GM21786 (cell line): ENCODE measurements around the gene LMTK2.

ENCODE experiments used
- ATAC-seq: cut with Tn5 transposase; IDR thresholded peaks from one replicate; pipeline ENCODE4 v1.9.1; 2021; ENCODE audit not compliant: unreplicated experiment

LMTK2 gene

GRCh38 chr7:98199131-98199530 is 92.5 kb downstream of the LMTK2 start:
- ATAC-seq, result no peak

- peak; percentile 31 for ATAC-seq
Measured at GRCh38 chr7:98200364-98200763, 93.7 kb downstream of the LMTK2 start.

GRCh38 chr7:98202367-98203195 is 95.9 kb downstream of the LMTK2 start:
- peak; percentile 90 for ATAC-seq

GRCh38 chr7:98203261-98203963 is 96.8 kb downstream of the LMTK2 start:
- peak; percentile 29 for ATAC-seq

GRCh38 chr7:98203964-98204605 is 97.4 kb downstream of the LMTK2 start:
- ATAC-seq, result no peak

- ATAC-seq, result no peak
Measured at GRCh38 chr7:98204670-98205069, 98.0 kb downstream of the LMTK2 start.

GRCh38 chr7:98205162-98205845 is 98.6 kb downstream of the LMTK2 start:
- no peak for ATAC-seq

- no peak for ATAC-seq
Measured at GRCh38 chr7:98206451-98207330, 100.0 kb downstream of the LMTK2 start.

- no peak for ATAC-seq
Measured at GRCh38 chr7:98209166-98209920, 102.7 kb downstream of the LMTK2 start.

- ATAC-seq, result no peak
Measured at GRCh38 chr7:98210513-98211220, 104.0 kb downstream of the LMTK2 start.

GRCh38 chr7:98211221-98211675 is 104.6 kb downstream of the LMTK2 start, which contains the start of gene BHLHA15:
Gene BHLHA15, plus strand, starts transcription at chr7:98211439. Its CDS starts 871 bp downstream, at chr7:98212310.
- no peak for ATAC-seq

- no peak for ATAC-seq
Measured at GRCh38 chr7:98211676-98212531, 105.2 kb downstream of the LMTK2 start.

GRCh38 chr7:98212532-98213041 is 105.9 kb downstream of the LMTK2 start:
- ATAC-seq, result no peak

GRCh38 chr7:98213296-98213887 is 106.7 kb downstream of the LMTK2 start:
- ATAC-seq, result no peak

- no peak for ATAC-seq
Measured at GRCh38 chr7:98213888-98214810, 107.5 kb downstream of the LMTK2 start.

- no peak for ATAC-seq
Measured at GRCh38 chr7:98214811-98215321, 108.2 kb downstream of the LMTK2 start.
